Activated CD4-positive, alpha-beta memory T cell treated with anti-CD3 and anti-CD28 coated beads for 36 hours (primary cell): ENCODE measurements around the gene ZFP30. TPM values are rescaled to one million over a fixed set of nuclear protein-coding genes. Genes with fewer than 3 reads are reported as not detected.
A peak's percentile ranks its signal among the peaks of the same experiment; 100 is the strongest.

ENCODE experiments used
- CTCF ChIA-PET: fragments of 350-600 bp; sonication (Branson Sonifier 250); formaldehyde crosslinking; loops from one replicate; lab custom pipeline; 2021; ENCODE audit warnings: antibody characterized with exemption, inconsistent platforms; lab: Charles Lee
- POLR2A ChIA-PET: fragments of 350-600 bp; sonication (Branson Sonifier 250); formaldehyde crosslinking; loops from one replicate; lab custom pipeline; 2021; ENCODE audit warnings: antibody characterized with exemption; lab: Charles Lee
- DNase-seq: peaks from one replicate; pipeline ENCODE4 v3.0.0-alpha.2; 2020
- H3K27ac Mint-ChIP-seq: one replicate; pipeline ENCODE4 v1.8.0; 2021; ENCODE audit warnings: mixed read lengths
- H3K27me3 Mint-ChIP-seq: one replicate; pipeline ENCODE4 v1.8.0; 2021; ENCODE audit warnings: mixed read lengths
- H3K36me3 Mint-ChIP-seq: one replicate; pipeline ENCODE4 v1.8.0; 2021; ENCODE audit warnings: mixed read lengths
- H3K4me1 Mint-ChIP-seq: one replicate; pipeline ENCODE4 v1.8.0; 2021; ENCODE audit warnings: low read depth, mixed read lengths
- H3K4me3 Mint-ChIP-seq: one replicate; pipeline ENCODE4 v1.8.0; 2021; ENCODE audit warnings: mild to moderate bottlenecking, mixed read lengths
- H3K9me3 Mint-ChIP-seq: one replicate; pipeline ENCODE4 v1.8.0; 2021; ENCODE audit warnings: mixed read lengths
- intact Hi-C: fragments of 100-400 bp; cut with micrococcal nuclease; formaldehyde crosslinking; loops from one replicate; pipeline ENCODE4 v1.15.1; 2023
- total RNA-seq, 2 experiments: library from RNA; stranded (reverse); gene quantifications; one replicate each; pipeline ENCODE4 v1.2.3, GENCODE V29; 2021

The ZFP30 gene
- total RNA-seq, 2 experiments from 2014 or later, result 11.1 to 11.4 TPM

GRCh38 chr19:37654629-37655300 is 500 bp downstream of the ZFP30 start:
- Mint-ChIP-seq H3K9me3 (peaks cover 12% of the 10 kb centered on the region), H3K4me3 (peak overlapping the region; percentile 91), H3K36me3 (peaks cover 24% of the 10 kb centered on the region), H3K27me3 (no peaks in the 10 kb centered on the region), H3K4me1 (peaks cover 27% of the 10 kb centered on the region), H3K27ac (peak overlapping the region; percentile 95)
- CTCF ChIA-PET, result no interaction called here
- POLR2A ChIA-PET, result interaction anchor here (1.3 kb wide), 1 partner anchor 60 kb away, joined by 4 read pairs; the partner anchor contains the start of genes ZNF540 and ZNF571
- peak; percentile 48 for DNase-seq
- intact Hi-C loops, result loop anchor here (1.0 to 5.0 kb wide), 5 partner anchors 38 to 337 kb away; partner anchors contain the start of genes ZNF527, ZNF569 and ZNF570

- H3K9me3 Mint-ChIP-seq, result peaks cover 13% of the 10 kb centered on the region
- peaks cover 29% of the 10 kb centered on the region for H3K36me3 Mint-ChIP-seq
- peaks cover 27% of the 10 kb centered on the region for H3K4me1 Mint-ChIP-seq
- ChIA-PET CTCF (interaction anchor here (0.8 to 2.2 kb wide), 2 partner anchors 59 to 65 kb away, joined by 3 to 5 read pairs; partner anchors contain the start of genes ZNF540 and ZNF571), POLR2A (interaction anchor here (0.8 to 1.3 kb wide), 2 partner anchors 59 kb away, joined by 3 to 4 read pairs; partner anchors contain the start of genes ZNF540 and ZNF571)
- no peaks in the 10 kb centered on the region for H3K27me3 Mint-ChIP-seq
- H3K4me3 Mint-ChIP-seq, result peak overlapping the region; percentile 91
- intact Hi-C loops, result loop anchor here (2.0 kb wide), 1 partner anchor 39 kb away; no protein-coding TSS in a partner anchor
- DNase-seq, result no peak
- H3K27ac Mint-ChIP-seq, result peak overlapping the region; percentile 95
Measured at GRCh38 chr19:37654118-37654517, 1.1 kb downstream of the ZFP30 start.

GRCh38 chr19:37635076-37636056 is 19.9 kb downstream of the ZFP30 start:
- Mint-ChIP-seq H3K4me1 (no peaks in the 10 kb centered on the region), H3K36me3 (peaks cover 61% of the 10 kb centered on the region), H3K9me3 (peaks cover 77% of the 10 kb centered on the region), H3K4me3 (no peak overlapping the region), H3K27me3 (no peaks in the 10 kb centered on the region), H3K27ac (no peak overlapping the region)
- no peak for DNase-seq
- CTCF ChIA-PET, result no interaction called here
- POLR2A ChIA-PET, result no interaction called here
- intact Hi-C loops, result no loop called here

GRCh38 chr19:37594982-37595382 is 60.3 kb downstream of the ZFP30 start:
- Mint-ChIP-seq H3K27ac (peak overlapping the region; percentile 100), H3K4me1 (peaks cover 31% of the 10 kb centered on the region), H3K9me3 (peaks cover 16% of the 10 kb centered on the region), H3K4me3 (peak overlapping the region; percentile 86), H3K36me3 (peaks cover 38% of the 10 kb centered on the region), H3K27me3 (no peaks in the 10 kb centered on the region)
- intact Hi-C loops, result loop anchor here (1.0 to 10.0 kb wide), 9 partner anchors 60 to 1380 kb away; partner anchors contain the start of genes ZFP14, ZFP30, ZNF146 and ZNF565
- DNase-seq, result peak; percentile 76
- CTCF ChIA-PET, result interaction anchor here (0.6 to 2.1 kb wide), 6 partner anchors 43 to 224 kb away, joined by 3 to 5 read pairs (median 4); partner anchors contain the start of genes ZNF527 and ZNF569
- POLR2A ChIA-PET, result interaction anchor here (0.5 to 2.0 kb wide), 17 partner anchors 15 to 1380 kb away, joined by 3 to 9 read pairs (median 4); partner anchors contain the start of genes ZFP30, ZNF146, ZNF345 and ZNF420

GRCh38 chr19:37594304-37594981 is 60.8 kb downstream of the ZFP30 start, which contains the start of the genes ZNF540 and ZNF571:
TSS of gene ZNF540 (plus strand) at chr19:37594876. CDS start at chr19:37598448, 3,572 bp downstream.
TSS of gene ZNF571 (minus strand) at chr19:37594792. CDS start at chr19:37586676, 8,116 bp downstream.
- ChIA-PET POLR2A (interaction anchor here (0.5 to 2.0 kb wide), 17 partner anchors 15 to 1380 kb away, joined by 3 to 9 read pairs (median 4); partner anchors contain the start of genes ZFP30, ZNF146, ZNF345 and ZNF420), CTCF (interaction anchor here (0.6 to 2.1 kb wide), 6 partner anchors 43 to 224 kb away, joined by 3 to 5 read pairs (median 4); partner anchors contain the start of genes ZNF527 and ZNF569)
- no peaks in the 10 kb centered on the region for H3K27me3 Mint-ChIP-seq

GRCh38 chr19:37593996-37594303 is 61.3 kb downstream of the ZFP30 start:
- ChIA-PET CTCF (interaction anchor here (0.9 to 2.1 kb wide), 4 partner anchors 42 to 621 kb away, joined by 3 to 5 read pairs (median 4); partner anchors contain the start of gene ZNF569), POLR2A (interaction anchor here (0.6 to 2.0 kb wide), 11 partner anchors 16 to 1379 kb away, joined by 3 to 9 read pairs (median 4); partner anchors contain the start of genes ZFP30, ZNF146, ZNF420 and ZNF527)
- intact Hi-C loops, result loop anchor here (1.0 to 10.0 kb wide), 9 partner anchors 88 to 1379 kb away; partner anchors contain the start of genes ZFP14, ZNF146, ZNF565 and ZNF568

More at GRCh38 chr19:37594304-37594981, 60.8 kb downstream of the ZFP30 start, which contains the start of the genes ZNF540 and ZNF571:
- H3K4me1 Mint-ChIP-seq, result peaks cover 31% of the 10 kb centered on the region
- peaks cover 38% of the 10 kb centered on the region for H3K36me3 Mint-ChIP-seq
- intact Hi-C loops, result loop anchor here (1.0 to 10.0 kb wide), 8 partner anchors 88 to 1380 kb away; partner anchors contain the start of genes ZFP14, ZNF146, ZNF565 and ZNF568
- DNase-seq, result peak; percentile 96
- peak within 1 kb of the TSS; percentile 86 for H3K4me3 Mint-ChIP-seq
- peak within 1 kb of the TSS; percentile 100 for H3K27ac Mint-ChIP-seq
- peaks cover 16% of the 10 kb centered on the region for H3K9me3 Mint-ChIP-seq

GRCh38 chr19:37583340-37583739 is 71.9 kb downstream of the ZFP30 start:
- Mint-ChIP-seq H3K27me3 (no peaks in the 10 kb centered on the region), H3K36me3 (peaks cover 35% of the 10 kb centered on the region), H3K27ac (no peak overlapping the region), H3K4me1 (no peaks in the 10 kb centered on the region), H3K4me3 (no peak overlapping the region), H3K9me3 (peaks cover 59% of the 10 kb centered on the region)
- intact Hi-C loops, result no loop called here
- POLR2A ChIA-PET, result no interaction called here
- CTCF ChIA-PET, result no interaction called here
- DNase-seq, result no peak

More at GRCh38 chr19:37593996-37594303, 61.3 kb downstream of the ZFP30 start:
- Mint-ChIP-seq H3K27ac (peak overlapping the region; percentile 100), H3K4me3 (peak overlapping the region; percentile 86), H3K36me3 (peaks cover 38% of the 10 kb centered on the region), H3K27me3 (no peaks in the 10 kb centered on the region), H3K9me3 (peaks cover 18% of the 10 kb centered on the region), H3K4me1 (peaks cover 31% of the 10 kb centered on the region)
- no peak for DNase-seq

GRCh38 chr19:37572203-37572602 is 83.1 kb downstream of the ZFP30 start:
- DNase-seq, result no peak
- H3K27me3 Mint-ChIP-seq, result no peaks in the 10 kb centered on the region
- peaks cover 45% of the 10 kb centered on the region for H3K9me3 Mint-ChIP-seq
- CTCF ChIA-PET, result no interaction called here
- H3K4me3 Mint-ChIP-seq, result no peak overlapping the region
- H3K4me1 Mint-ChIP-seq, result no peaks in the 10 kb centered on the region
- intact Hi-C loops, result no loop called here
- peaks cover 71% of the 10 kb centered on the region for H3K36me3 Mint-ChIP-seq
- POLR2A ChIA-PET, result no interaction called here
- no peak overlapping the region for H3K27ac Mint-ChIP-seq

GRCh38 chr19:37565370-37565669 is 89.9 kb downstream of the ZFP30 start:
- intact Hi-C loops, result no loop called here
- ChIA-PET POLR2A (no interaction called here), CTCF (interaction anchor here (0.6 kb wide), 1 partner anchor 1315 kb away, joined by 4 read pairs; no protein-coding TSS in a partner anchor)
- no peaks in the 10 kb centered on the region for H3K4me1 Mint-ChIP-seq
- no peak for DNase-seq
- peaks cover 90% of the 10 kb centered on the region for H3K36me3 Mint-ChIP-seq
- H3K27me3 Mint-ChIP-seq, result no peaks in the 10 kb centered on the region
- peaks cover 93% of the 10 kb centered on the region for H3K9me3 Mint-ChIP-seq
- no peak overlapping the region for H3K27ac Mint-ChIP-seq
- H3K4me3 Mint-ChIP-seq, result no peak overlapping the region

GRCh38 chr19:37564624-37565369 is 90.5 kb downstream of the ZFP30 start:
- ChIA-PET POLR2A (no interaction called here), CTCF (interaction anchor here (0.6 kb wide), 1 partner anchor 1315 kb away, joined by 4 read pairs; no protein-coding TSS in a partner anchor)
- Mint-ChIP-seq H3K27me3 (no peaks in the 10 kb centered on the region), H3K4me3 (no peak overlapping the region), H3K36me3 (peaks cover 85% of the 10 kb centered on the region), H3K4me1 (no peaks in the 10 kb centered on the region), H3K27ac (no peak overlapping the region), H3K9me3 (peaks cover 88% of the 10 kb centered on the region)
- intact Hi-C loops, result no loop called here
- no peak for DNase-seq
